Measurements from ENCODE around the gene TOR4A. TPM values are rescaled to one million over a fixed set of nuclear protein-coding genes. Genes with fewer than 3 reads are reported as not detected.

TOR4A gene
- total RNA-seq, 6 experiments from 2014 or later: 58.4 to 76.2 (median 62.2) TPM

DNA sequence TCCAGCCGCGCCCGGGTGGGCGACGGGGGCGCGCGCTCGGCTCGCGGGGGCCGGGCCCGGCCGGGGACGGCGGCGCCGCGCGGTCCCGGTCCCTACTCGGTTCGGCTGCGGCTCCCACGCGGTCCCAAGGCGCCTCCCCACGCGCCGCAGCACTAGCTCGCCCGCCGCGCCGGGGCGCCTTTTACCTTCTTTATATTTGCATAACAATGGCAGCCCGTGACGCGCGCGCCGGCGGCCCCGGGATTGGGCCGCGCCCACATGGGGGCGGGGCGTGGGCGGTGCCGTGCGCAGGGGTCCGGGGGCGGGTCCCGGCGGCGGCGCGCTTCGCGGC is 24.6 kb downstream of the TOR4A start, which contains the start of gene NRARP:
NRARP (minus strand) TSS at position 154 of the 331 bp plus-strand sequence. CDS start 343 bp downstream, outside the sequence.
- Mint-ChIP-seq H3K27me3 (ENCODE audit: insufficient read depth) (peaks cover 12% of the 10 kb centered on the region), H3K36me3 (ENCODE audit: low read depth) (no peaks in the 10 kb centered on the region), H3K4me3 (peak within 1 kb of the TSS; percentile 65), H3K27ac (no peak within 1 kb of the TSS), H3K4me1 (ENCODE audit: low read depth) (peaks cover 9% of the 10 kb centered on the region), H3K9me3 (no peaks in the 10 kb centered on the region)
- TF ChIP-seq CTCF (IDR thresholded peaks at IDR 0.05): no peak
- DNase-seq: peak; percentile 50

DNA sequence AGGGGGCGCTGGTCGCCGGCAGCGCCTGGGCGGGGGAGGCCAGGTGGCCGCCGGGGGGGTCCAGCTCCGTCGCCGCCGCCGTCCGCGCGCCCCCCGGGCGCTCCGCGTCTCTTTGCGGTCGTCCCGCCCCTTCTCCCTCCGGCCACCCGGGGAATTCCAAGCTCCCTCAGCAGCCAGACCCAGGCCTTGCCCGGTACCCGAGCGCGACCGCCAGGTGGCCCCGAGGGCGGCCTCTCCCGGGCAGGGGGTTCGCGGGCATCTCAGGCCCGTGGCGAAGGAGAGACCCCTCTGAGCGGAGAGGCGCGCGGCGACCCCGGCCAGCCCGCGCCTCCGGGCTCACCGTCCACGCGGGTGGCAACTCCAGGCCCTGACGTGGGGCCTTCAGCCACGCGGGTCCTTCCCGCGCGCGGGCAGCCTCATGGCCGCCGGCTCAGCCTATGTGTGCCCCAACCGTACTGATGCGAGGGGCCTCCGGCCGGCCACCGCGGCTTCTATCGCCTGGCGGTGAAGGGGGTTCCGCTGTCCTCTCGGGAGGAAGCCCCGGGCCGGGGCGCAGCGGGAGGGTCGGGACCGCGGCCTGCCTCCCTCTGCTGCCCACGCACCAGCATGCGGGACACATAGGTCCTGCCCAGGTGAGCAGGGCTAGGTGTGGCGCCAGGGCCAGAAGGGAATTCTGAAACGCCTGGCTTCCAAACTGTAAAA is 25.1 kb downstream of the TOR4A start:
- Mint-ChIP-seq H3K27me3 (ENCODE audit: insufficient read depth) (peaks cover 8% of the 10 kb centered on the region), H3K4me1 (ENCODE audit: low read depth) (peaks cover 9% of the 10 kb centered on the region), H3K9me3 (no peaks in the 10 kb centered on the region), H3K36me3 (ENCODE audit: low read depth) (no peaks in the 10 kb centered on the region), H3K4me3 (no peak overlapping the region), H3K27ac (no peak overlapping the region)
- DNase-seq: peak; percentile 45
- peak; percentile 82 for TF ChIP-seq CTCF (IDR thresholded peaks at IDR 0.05)

DNA sequence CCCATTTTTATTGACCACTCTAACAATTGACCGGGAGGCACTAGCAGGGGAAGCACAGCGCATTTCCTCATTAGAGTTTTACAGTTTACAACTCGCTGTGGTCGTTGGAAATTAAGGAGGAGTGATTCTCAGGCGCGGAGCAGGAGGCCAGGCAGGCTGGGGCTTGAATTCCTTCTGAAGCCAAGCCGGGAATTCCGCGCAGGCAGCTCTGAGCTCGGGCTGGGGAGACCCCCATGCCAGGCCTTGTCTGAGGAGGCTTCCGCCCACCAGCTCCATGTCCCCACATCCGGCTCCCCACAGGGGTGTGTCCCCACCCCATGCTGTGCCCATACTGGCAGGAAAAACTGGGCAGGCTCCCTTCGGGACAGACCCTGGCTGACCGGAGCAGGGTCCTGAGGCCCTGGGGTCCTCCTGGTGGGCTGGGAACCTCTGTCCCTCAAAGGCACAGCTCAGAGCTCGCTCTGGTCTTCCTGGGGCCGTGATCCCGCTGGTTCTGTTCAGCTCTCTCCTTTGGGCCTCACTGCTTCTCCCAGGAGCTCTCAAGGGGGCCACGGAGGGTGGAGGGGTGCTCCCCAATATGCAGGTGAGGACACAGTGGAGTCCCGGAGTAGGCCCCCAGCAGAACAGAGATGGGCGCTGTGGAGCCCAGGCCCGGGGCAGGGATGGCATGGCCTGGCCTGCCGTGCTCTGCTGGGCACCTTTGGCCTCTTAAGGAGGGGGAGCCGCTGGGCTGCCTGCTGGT is 25.8 kb downstream of the TOR4A start:
- H3K9me3 Mint-ChIP-seq: no peaks in the 10 kb centered on the region
- no peaks in the 10 kb centered on the region for H3K36me3 Mint-ChIP-seq (ENCODE audit: low read depth)
- TF ChIP-seq CTCF (IDR thresholded peaks at IDR 0.05): no peak
- DNase-seq: no peak
- no peak overlapping the region for H3K4me3 Mint-ChIP-seq
- H3K27me3 Mint-ChIP-seq (ENCODE audit: insufficient read depth): peaks cover 8% of the 10 kb centered on the region
- H3K27ac Mint-ChIP-seq: no peak overlapping the region
- peaks cover 9% of the 10 kb centered on the region for H3K4me1 Mint-ChIP-seq (ENCODE audit: low read depth)

DNA sequence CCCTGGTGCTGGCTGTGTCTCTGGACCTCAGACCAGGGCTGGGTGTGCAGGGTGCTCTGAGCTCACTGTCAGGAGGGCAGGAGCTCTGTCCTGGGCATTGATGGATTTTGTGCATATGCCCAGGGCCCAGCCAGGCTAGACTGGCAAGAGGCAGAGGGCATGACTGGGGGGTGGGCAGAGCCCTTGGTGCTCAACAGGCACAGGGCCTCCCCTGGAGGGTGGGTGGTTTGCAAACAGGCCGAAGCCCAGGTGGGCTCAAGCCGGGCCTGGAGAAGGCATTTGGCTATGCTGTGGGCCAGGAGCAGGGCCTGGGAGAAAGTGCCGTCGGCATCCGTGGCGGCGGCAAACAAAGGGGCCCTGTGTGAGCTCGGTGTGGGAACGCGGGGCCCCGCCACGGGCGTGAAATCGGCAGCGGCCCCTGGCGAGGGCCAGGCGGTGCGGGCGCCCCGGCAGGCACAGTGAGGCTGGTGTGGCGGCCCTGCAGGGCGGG is 26.4 kb downstream of the TOR4A start:
- H3K4me1 Mint-ChIP-seq (ENCODE audit: low read depth): peaks cover 9% of the 10 kb centered on the region
- H3K27ac Mint-ChIP-seq: no peak overlapping the region
- no peak for TF ChIP-seq CTCF (IDR thresholded peaks at IDR 0.05)
- H3K27me3 Mint-ChIP-seq (ENCODE audit: insufficient read depth): peaks cover 6% of the 10 kb centered on the region
- H3K36me3 Mint-ChIP-seq (ENCODE audit: low read depth): no peaks in the 10 kb centered on the region
- DNase-seq: no peak
- no peak overlapping the region for H3K4me3 Mint-ChIP-seq
- no peaks in the 10 kb centered on the region for H3K9me3 Mint-ChIP-seq

DNA sequence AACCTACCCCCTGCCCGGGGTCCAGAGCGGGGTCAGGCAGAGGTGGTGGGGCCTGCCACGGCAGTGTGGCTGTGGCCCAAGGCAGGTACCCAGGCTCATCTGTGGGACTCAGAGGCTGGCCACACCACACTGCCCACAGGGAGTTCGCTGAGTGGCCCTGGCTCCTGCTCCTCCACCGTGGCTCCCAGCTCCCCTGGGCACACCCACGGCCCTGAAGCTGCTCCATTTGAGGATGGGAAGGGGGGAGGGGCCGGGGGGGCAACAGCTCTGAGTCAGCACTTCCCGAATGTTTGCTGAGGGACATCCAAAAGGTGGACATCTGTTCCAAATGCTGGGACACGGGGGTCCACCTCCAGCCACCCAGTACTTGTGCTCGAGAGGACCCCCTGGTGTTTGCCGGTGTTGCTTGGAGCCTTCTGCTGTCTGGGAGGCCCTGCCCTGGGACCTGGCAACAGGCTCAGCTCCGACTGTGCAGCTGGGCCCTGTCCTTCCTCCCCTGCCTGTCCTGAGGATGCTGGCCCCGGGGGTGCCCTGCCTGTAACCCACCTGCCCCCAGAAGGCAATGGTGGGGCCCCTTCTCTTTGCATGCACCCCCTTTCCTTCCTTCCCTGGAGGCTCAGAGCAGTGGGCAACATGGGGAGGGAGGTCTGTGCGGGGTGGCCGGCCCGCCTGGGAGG is 27.0 kb downstream of the TOR4A start:
- H3K36me3 Mint-ChIP-seq (ENCODE audit: low read depth): no peaks in the 10 kb centered on the region
- H3K4me3 Mint-ChIP-seq: no peak overlapping the region
- peak; percentile 28; the same call in 1 of the 2 replicates for TF ChIP-seq CTCF (IDR thresholded peaks at IDR 0.05)
- peaks cover 9% of the 10 kb centered on the region for H3K4me1 Mint-ChIP-seq (ENCODE audit: low read depth)
- H3K9me3 Mint-ChIP-seq: no peaks in the 10 kb centered on the region
- no peak for DNase-seq
- no peak overlapping the region for H3K27ac Mint-ChIP-seq
- peaks cover 4% of the 10 kb centered on the region; the same call in 1 of the 2 replicates for H3K27me3 Mint-ChIP-seq (ENCODE audit: insufficient read depth)
